Tibial nerve (tissue), 4 donors: Measurements from ENCODE around the gene TIAM1. TPM values are rescaled to one million over a fixed set of nuclear protein-coding genes. Genes with fewer than 3 reads are reported as not detected.

ENCODE experiments used
- DNase-seq, 2 donors: peaks; one replicate each; pipeline ENCODE4 v3.0.0-alpha.2; 2019; ENCODE audit warnings: low spot score in 2 of 2
- H3K27ac ChIP-seq, 4 donors: fragments of 200-600 bp; sonication (generic) in 3 of 4; one replicate each; pipeline ENCODE4 v1.5.1; 2017 to 2019; ENCODE audit warnings: mild to moderate bottlenecking in 1 of 4
- H3K27me3 ChIP-seq, 2 donors: fragments of 200-600 bp; sonication (generic) in 1 of 2; one replicate each; pipeline versions ENCODE4 v1.5.1 to v1.6.0; 2017 to 2019
- H3K36me3 ChIP-seq, 3 donors: fragments of 200-600 bp; sonication (generic); one replicate each; pipeline ENCODE4 v1.5.1; 2018 to 2019
- H3K4me1 ChIP-seq, 4 donors: fragments of 200-600 bp; sonication (generic) in 3 of 4; one replicate each; pipeline ENCODE4 v1.5.1; 2017 to 2019
- H3K4me3 ChIP-seq, 4 donors: fragments of 200-600 bp; sonication (generic) in 3 of 4; one replicate each; pipeline ENCODE4 v1.5.1; 2017 to 2019; ENCODE audit warnings: mild to moderate bottlenecking in 1 of 4, moderate library complexity in 1 of 4
- H3K9me3 ChIP-seq, 4 donors: fragments of 200-600 bp; sonication (generic) in 3 of 4; one replicate each; pipeline ENCODE4 v1.5.1; 2017 to 2019
- CTCF ChIP-seq, 5 experiments: fragments of 200-600 bp in 3 of 5; fragments of 450-650 bp in 2 of 5; sonication (generic) in 3 of 5; IDR thresholded peaks; one replicate each; pipeline ENCODE4 v1.5.1; 2016 to 2019; ENCODE audit warnings: antibody characterized with exemption in 5 of 5, mild to moderate bottlenecking in 3 of 5, moderate library complexity in 2 of 5
- EP300 ChIP-seq, 2 donors: sonication (generic); formaldehyde crosslinking; IDR thresholded peaks; one replicate each; pipeline ENCODE4 v1.6.1; 2017; ENCODE audit warnings: antibody characterized with exemption in 2 of 2, mild to moderate bottlenecking in 1 of 2
- POLR2A ChIP-seq, 2 donors: fragments of 450-650 bp; IDR thresholded peaks; one replicate each; pipeline ENCODE4 v1.6.1; 2017; ENCODE audit warnings: antibody characterized with exemption in 2 of 2, mild to moderate bottlenecking in 2 of 2, moderate library complexity in 2 of 2
- WGBS, 2 donors: methylation state at CpG; one replicate each; pipeline ENCODE4 v1.1.5; 2018; 5-methylcytosine and 5-hydroxymethylcytosine counted together
- total RNA-seq, 4 donors: library from RNA; depleted of rRNA; stranded (reverse); fragments of >200 nt; gene quantifications; one replicate each; pipeline ENCODE4 v1.1.0, GENCODE V29; 2016

TIAM1 gene
- total RNA-seq, 4 donors from 2014 or later = 25.3 to 44.7 (median 31.6) TPM

GRCh38 chr21:31186916-31187315 is 157.1 kb downstream of the TIAM1 start:
- TF ChIP-seq CTCF (IDR thresholded peaks at IDR 0.05) (no peak), POLR2A (IDR thresholded peaks at IDR 0.05) (no peak), EP300 (IDR thresholded peaks at IDR 0.05) (no peak)
- no peak overlapping the region for H3K27ac ChIP-seq
- H3K36me3 ChIP-seq = no peaks in the 10 kb centered on the region
- DNase-seq = no peak
- H3K9me3 ChIP-seq = no peaks in the 10 kb centered on the region
- 75 to 82% methylated on average over 4 of the region's 4 CpGs for WGBS, 2 donors
- no peak overlapping the region for H3K4me3 ChIP-seq
- H3K4me1 ChIP-seq = no peaks in the 10 kb centered on the region
- no peaks in the 10 kb centered on the region for H3K27me3 ChIP-seq

- TF ChIP-seq CTCF (IDR thresholded peaks at IDR 0.05) = no peak
- TF ChIP-seq EP300 (IDR thresholded peaks at IDR 0.05) = no peak
- no peak for TF ChIP-seq POLR2A (IDR thresholded peaks at IDR 0.05)
- H3K4me1 ChIP-seq = no peaks in the 10 kb centered on the region
- DNase-seq = no peak
- H3K27me3 ChIP-seq = no peaks in the 10 kb centered on the region
- H3K9me3 ChIP-seq = no peaks in the 10 kb centered on the region
- 79 to 82% methylated on average over 3 of the region's 3 CpGs for WGBS, 2 donors
- H3K27ac ChIP-seq = no peak overlapping the region
- H3K4me3 ChIP-seq = no peak overlapping the region
- no peaks in the 10 kb centered on the region for H3K36me3 ChIP-seq
Measured at GRCh38 chr21:31185663-31186062, 158.4 kb downstream of the TIAM1 start.

- no peak for DNase-seq
- Histone ChIP-seq H3K36me3 (no peaks in the 10 kb centered on the region), H3K27ac (no peak overlapping the region), H3K9me3 (no peaks in the 10 kb centered on the region), H3K27me3 (no peaks in the 10 kb centered on the region), H3K4me3 (no peak overlapping the region), H3K4me1 (no peaks in the 10 kb centered on the region)
- TF ChIP-seq POLR2A (IDR thresholded peaks at IDR 0.05) (no peak), EP300 (IDR thresholded peaks at IDR 0.05) (no peak), CTCF (IDR thresholded peaks at IDR 0.05) (no peak)
- WGBS, 2 donors = 94 to 95% methylated on average over 6 of the region's 6 CpGs
Measured at GRCh38 chr21:31184876-31185275, 159.2 kb downstream of the TIAM1 start.

GRCh38 chr21:31184459-31184858 is 159.6 kb downstream of the TIAM1 start:
- Histone ChIP-seq H3K27me3 (no peaks in the 10 kb centered on the region), H3K4me3 (no peak overlapping the region), H3K36me3 (no peaks in the 10 kb centered on the region), H3K9me3 (no peaks in the 10 kb centered on the region), H3K4me1 (no peaks in the 10 kb centered on the region), H3K27ac (no peak overlapping the region)
- no peak for TF ChIP-seq POLR2A (IDR thresholded peaks at IDR 0.05)
- no peak for TF ChIP-seq CTCF (IDR thresholded peaks at IDR 0.05)
- TF ChIP-seq EP300 (IDR thresholded peaks at IDR 0.05) = no peak
- DNase-seq = no peak
- WGBS, 2 donors = 72 to 76% methylated on average over 6 of the region's 6 CpGs

GRCh38 chr21:31182231-31183140 is 161.6 kb downstream of the TIAM1 start:
- Histone ChIP-seq H3K9me3 (no peaks in the 10 kb centered on the region), H3K4me1 (no peaks in the 10 kb centered on the region), H3K27ac (no peak overlapping the region), H3K4me3 (no peak overlapping the region), H3K27me3 (no peaks in the 10 kb centered on the region), H3K36me3 (no peaks in the 10 kb centered on the region)
- no peak for TF ChIP-seq POLR2A (IDR thresholded peaks at IDR 0.05)
- TF ChIP-seq EP300 (IDR thresholded peaks at IDR 0.05) = no peak
- TF ChIP-seq CTCF (IDR thresholded peaks at IDR 0.05) = no peak
- WGBS, 2 donors = 91 to 93% methylated on average over 21 of the region's 24 CpGs
- DNase-seq = no peak
